HG03135 (cell line): ENCODE data around the gene PLXNB1.
"Not testable (repeated sequence)": the region's sequence is repeated elsewhere in the genome, so short reads cannot be mapped to it uniquely, and the experiment has no call there.

Source experiments
- ATAC-seq: cut with Tn5 transposase; IDR thresholded peaks from one replicate; pipeline ENCODE4 v1.9.1; 2021; ENCODE audit warnings: mild to moderate bottlenecking, moderate library complexity; ENCODE audit not compliant: unreplicated experiment

Gene PLXNB1

DNA sequence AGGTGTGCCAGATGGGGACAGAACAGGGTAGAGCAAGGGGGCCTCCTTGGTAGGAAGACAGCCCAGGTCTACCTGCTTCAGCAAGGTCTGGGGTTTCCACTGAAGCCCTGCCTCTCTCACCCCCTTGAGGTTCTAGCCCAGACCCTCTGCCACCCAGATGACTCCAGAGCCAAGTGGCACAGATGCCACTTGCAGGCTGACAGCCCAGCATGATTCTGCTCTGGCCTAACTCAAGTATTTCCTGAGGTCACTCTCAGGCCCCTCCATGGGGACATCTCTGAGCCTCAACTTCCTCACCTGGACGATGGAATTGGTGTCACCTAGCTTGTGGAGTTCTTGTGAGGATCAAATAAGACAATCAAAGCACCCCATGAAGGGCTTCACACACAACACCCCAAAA lies 23.9 kb downstream of the PLXNB1 start:
- ATAC-seq: no peak

DNA sequence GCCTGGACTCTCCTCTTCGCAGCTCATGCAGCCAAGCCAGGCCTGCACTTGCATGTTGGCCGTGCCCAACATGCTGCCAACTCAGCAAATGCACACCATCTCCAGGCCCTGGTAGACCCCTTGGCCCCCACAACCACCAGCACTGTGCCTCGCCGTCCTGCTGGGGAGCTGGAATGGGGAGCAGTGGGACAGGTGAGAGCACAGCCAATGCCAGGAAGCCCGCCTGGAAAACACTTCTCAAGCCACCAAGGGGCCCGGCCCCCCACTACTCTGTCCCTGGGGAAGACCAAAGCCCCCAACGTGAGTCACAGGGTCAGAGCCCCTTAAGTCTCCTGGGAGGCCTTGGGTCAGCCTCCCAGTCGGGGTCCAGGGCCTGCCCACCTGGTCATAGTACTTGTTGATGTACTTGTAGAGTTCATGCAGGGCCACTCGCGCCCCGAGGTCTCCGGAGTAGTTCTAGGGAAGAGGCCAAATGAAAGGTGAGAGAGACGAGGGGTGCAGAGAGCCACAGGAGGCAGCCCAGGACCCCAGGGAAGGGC lies 24.5 kb downstream of the PLXNB1 start:
- no peak for ATAC-seq

DNA sequence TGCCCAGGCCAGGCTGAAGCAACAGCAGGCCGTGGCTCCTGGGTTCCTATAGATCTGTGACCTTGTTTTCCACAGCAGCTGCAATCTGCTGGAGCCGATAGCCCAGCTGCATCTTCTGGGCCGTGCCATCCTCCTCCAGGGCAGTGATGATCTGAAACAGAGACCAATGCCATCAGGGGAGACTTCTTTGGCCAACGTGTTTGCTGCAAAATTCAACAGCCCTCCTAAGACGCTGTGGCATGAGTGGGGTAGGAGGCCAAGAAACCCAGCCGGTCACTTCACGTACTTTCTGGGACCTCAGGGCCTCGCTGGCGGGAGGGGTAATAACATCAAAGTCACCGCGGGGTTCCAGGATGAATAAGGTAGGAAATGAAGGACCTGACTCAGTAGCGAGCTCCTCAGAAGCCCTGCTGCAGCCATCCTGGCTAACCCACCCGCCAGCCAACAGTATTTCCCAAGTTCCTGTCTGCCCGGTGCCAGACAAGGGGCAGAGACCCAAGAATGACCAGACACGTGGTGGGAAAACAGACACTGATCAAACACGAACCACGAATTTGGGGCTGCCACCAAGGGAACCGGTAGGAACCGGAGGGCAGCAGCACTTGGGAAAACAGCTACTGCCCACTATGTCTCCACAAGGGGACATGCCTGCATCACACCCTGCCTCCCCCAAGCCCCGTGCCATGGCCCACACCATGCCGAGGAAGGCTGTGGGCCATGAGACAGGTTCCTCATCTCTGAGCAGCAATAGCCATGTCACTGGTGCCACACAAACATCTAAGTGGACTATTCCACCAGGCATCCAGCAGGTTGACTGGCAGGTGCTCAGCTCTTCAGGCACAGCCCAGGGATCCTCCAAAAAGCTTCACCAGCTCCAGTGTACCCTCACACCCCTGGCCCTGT lies 25.2 kb downstream of the PLXNB1 start:
- no peak for ATAC-seq

DNA sequence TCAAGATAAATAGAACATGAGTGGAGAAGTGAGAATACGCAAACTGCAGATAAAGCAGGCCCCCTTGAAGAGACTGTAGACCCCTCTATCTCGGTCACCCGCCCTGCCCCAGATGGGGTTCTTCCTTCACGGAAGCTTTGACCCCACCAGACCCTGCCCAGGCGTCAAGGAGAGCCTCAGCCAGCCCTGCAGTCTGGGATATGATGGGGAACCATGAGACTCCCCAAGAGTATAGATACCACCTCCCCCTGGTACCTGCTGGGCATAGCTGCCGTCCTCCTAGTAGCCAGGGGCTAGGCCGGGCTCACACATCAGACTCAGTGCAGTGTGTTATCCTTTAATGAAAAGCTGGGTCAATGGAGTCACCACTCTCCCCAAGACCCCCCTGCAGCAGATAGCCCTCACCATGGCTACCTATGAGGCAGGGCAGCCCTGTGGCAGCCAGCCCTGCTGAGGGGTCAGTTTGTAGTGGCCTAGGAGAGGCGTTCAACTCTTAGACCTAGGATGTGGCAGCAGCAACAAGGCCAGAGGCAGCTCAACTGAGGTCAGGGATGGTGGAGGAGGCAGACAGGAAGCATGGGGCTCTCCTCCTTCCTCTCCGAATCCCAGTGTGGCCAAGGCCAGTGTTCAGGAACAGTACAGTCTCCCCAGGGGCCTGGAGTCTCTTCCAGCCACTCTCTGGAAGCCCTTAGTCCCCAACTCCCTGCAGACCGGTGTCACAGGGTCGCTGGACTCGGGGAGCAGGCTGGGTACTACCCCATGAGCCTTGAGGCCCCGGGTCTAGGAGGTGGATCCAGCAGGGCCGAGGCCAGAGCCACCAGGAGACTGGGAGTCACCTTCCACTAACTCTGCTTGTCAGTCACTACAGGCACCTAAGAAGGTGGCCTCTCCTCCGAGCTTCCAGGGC lies 26.1 kb downstream of the PLXNB1 start:
- ATAC-seq: no peak

DNA sequence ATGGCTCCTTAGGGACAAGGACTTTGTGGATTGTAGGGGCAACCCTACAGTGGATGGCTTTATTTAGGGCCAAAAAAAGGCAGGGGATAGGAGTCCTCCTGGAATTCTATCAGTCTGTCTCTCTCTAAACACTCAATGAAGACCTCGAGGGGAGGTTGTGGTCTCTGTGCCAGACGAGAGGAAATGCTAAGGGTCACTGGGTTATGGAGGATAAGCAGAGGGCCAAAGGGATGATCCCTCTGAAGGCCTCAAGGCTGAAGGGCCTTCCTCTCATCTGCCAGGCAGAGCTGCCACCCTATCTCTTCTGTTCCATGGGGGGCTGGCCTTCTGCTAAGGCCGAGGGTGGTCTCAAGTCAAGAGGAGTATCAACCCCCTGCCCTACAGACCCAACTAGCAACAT lies 27.0 kb downstream of the PLXNB1 start:
- no peak for ATAC-seq

DNA sequence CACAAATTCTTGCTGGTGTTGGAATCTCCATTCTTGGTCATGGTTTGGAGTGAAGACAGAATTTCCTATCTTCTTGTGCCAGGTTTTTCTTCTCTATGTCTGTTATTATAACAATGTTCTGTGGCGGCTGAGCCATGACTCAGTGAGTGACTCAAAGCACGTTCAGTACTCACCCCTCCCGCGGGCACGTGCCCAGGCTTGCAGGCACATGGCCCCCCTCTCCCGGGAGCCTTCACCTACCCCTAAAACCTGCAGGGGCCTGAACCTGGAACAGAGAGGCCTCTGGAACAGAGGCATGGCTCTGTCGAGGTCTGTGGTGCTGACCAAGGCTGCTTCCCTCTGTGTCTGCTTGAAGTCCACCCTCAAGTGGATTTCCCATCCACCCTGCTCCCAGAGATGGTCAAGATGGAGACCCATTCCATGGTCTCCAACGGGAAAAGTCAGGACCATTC lies 27.6 kb downstream of the PLXNB1 start:
- no peak for ATAC-seq

DNA sequence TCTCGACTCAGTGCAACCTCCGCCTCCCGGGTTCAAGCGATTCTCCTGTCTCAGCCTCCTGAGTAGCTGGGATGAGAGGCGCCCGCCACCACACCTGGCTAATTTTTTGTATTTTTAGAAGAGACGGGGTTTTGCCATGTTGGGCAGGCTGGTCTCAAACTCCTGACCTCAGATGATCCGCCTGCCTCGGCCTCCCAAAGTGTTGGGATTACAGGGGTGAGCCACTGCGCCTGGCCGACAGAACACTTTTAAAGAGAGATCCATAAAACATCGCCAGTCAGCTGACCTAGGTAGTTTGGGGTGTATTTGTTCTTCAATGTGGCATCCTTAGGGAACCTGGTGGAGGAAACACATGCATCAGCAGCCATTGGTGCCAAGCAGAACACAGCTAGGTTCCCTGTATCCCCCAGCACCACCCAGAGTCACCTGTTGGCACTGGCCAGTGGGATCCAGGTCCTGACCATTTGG lies 28.4 kb downstream of the PLXNB1 start:
- ATAC-seq: not testable (repeated sequence)

DNA sequence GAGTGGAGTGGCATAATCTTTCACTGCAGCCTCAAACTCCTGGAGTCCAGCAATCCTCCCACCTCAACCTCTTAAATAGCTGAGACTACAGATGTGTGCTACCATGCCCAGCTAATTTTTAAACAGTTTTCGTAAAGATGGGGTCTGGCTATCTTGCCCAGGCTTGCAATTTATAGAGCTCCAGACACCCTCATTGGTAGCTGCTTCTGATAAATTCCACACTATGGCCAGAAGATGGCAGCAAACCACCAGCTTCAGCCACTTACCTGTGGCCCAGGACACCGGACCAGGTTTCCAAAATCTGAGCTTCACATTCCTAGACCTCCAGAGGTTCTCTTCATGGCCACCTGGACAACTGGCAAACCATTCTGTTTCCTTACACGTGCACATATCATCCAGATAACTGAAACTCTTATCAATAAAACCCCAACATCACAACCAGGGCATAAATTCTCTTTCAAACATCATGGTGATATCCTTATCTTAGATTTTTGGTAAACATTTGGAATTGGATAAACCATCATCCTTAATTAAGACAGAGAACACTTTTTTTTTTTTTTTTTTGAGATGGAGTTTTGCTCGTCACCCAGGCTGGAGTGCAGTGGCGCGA lies 29.0 kb downstream of the PLXNB1 start:
- no peak for ATAC-seq

DNA sequence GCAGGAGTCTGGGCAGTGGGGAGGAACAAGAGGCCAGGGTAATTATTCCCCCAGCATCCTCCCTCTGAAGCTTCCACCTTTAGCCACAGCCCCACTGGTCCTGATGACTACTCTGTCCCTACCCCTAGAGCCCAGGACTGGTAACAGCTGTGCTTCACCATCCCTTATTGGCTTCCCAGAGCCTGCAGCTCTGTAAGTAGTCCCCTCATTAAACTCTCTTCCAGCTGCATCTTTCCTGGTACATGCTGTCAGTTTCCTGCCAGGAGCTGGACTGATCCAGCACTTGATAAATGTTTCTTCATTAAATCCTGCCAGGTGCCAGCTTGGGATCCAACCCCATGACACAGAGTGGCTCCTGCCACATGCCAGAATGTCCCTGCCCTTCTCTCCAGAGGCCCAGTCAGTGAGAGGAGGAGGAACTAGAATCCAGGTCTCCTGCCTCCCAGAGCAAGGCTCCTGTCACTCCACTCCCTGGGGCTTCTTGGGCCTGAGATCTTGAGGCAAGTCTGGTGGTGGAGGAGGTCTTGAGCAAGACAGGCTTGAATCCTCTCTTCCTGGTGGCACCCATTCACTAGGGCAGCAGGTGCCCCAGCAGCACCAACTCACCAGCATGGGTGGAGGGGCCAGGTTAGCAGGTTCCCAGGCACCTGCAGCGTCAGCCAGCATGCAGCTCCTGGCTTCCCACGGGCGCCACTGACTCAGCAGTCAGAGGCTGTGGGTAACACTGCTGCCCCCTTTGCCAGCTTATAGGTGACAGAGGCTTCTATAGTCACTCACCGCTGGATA lies 30.3 kb downstream of the PLXNB1 start:
- ATAC-seq: no peak

DNA sequence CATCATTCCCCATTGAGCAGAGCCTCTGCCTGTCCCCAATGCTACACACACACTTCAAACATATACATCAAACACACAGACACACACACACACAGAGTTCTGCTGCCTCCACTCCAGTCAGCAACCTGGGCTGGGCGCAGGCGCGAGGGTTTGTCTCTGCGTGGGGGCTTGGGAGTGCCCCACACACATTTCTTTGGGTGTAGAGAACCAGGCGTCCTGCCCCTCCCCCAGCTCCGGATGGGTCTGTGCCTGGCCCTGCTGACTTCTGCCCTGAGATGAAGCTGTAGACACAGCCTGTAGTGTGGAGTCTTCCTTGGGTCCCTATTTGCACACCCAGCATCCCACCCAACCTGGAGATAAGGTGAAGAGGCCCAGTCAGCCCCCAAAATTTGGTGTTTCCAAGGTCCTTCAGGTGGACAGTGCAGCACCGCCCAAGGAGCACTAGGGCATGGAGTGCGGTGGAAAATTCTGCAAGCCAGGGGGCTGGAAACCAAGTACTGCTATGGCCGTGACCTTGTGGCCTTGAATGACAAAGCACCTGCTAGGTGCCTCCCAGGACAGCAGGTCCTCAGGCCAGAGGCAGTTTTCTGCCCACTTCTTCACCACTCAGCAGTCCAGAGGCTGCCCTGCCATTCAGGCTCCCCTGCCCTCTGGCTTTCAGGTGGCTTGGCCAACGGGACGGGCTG lies 31.0 kb downstream of the PLXNB1 start:
- no peak for ATAC-seq

DNA sequence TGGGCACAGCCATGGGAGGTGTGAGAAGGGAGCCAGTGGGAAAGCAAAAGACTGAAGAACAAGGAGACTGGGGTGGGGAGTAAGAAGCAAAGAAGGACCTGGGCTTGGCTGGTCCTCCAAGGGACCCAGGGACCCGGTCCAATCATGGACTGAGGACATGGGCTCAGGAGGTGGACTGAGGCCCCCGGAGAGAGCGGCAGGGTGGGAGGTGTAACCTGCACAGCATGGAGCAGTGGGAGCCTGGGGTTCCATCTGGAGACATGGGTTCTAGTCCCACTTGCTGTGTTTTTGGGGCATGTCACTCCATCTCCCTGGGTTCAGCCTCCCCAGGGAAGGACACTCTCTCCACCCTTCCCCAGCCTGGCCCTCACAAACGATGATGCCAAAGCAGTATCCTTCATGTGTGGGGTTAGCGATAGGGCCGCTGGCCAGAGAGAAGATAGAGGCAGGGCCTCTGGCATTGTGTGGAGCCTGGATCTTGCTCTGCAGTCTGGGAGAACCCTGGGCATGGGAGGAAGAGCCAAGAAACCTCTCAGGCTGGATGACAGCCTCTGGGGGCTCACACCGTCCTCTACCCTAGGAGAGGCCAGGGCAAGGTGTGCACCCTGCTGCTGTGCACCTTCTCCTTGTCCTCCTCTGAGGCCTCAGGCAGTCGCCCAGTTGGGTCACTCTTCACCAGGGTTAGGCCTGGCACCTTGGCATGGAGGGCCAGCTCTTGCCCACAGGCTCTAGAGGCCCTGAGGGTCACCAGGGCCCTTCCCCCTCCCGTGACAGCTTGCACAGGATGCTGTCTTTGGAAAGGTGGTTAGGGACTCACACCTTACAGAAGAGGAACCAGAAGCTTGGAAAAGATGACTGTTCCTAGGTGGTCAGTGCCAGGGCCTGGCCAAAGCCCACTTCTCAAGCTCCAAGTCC lies 31.9 kb downstream of the PLXNB1 start:
- ATAC-seq: no peak

DNA sequence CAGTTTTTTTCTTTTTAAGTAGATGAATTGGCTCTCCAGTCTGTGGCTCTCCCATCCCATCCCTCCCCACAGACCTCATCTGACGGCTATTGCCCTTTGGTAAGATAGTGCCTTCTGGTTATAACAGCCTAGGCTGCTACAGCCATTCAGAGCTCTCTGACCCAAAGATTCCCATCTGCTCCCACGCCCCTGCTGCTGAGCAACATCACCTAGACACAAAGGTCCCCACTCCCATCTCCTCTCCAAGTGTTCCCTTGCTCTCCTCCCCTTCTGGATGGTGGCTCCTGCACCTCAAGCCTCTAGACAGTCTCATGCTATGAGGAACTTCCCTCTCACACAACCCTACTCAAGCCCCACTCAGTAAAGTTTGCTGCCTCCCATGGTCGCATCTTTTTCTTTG lies 34.2 kb downstream of the PLXNB1 start:
- no peak for ATAC-seq

DNA sequence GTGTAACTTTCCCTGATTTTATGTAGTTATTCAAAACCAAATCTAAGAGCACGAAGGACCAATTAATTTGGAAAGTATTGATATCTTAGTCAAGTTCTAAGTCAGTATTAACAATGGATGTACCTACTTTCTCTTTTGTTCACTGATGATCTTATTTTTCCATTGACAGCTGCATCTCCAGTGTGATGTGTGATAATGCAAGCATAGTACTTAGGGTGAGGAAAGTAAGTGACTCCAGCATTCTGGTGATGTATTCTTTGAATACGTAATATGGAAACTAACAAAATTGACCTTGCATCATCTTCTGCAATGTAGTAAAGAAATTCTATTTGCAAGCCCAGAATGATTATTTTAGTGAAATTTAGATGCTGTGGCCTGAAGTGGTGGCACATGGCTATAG lies 35.5 kb downstream of the PLXNB1 start:
- no peak for ATAC-seq

DNA sequence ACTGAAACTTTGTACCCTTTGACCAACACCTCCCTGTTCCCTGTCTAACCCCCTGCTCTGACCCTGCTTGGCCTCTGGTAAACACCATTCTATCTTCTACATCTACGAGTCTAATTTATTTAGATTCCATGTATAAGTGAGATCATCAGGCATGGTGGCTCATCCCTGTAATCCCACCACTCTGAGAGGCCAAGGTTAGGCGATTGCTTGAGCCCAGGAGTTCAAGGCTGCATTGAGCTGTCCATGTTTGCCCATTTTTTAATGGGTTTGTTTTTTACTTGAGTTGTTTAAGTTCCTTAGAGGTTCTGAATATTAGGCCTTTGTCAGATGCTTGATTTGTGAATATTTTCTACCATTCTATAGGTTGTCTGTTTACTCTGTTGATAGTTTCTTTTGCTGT lies 40.9 kb downstream of the PLXNB1 start:
- no peak for ATAC-seq

DNA sequence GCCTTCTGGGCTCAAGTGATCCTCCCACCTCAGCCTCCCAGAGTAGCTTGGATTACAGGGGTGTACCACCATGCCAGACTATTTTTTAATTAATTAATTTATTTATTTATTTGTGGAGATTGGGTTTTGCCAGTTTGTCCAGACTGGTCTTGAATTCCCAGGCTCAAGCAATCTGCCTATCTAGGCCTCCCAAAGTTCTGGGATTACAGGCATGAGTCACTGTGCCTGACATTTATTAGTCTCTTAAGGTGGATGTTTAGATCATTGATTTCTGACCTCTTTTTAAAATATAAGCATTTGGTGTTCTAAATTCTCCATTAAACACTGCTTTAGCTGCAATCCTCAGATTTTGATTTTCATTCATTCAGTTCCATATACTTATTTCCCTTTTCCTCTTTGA lies 42.3 kb downstream of the PLXNB1 start:
- ATAC-seq: no peak

DNA sequence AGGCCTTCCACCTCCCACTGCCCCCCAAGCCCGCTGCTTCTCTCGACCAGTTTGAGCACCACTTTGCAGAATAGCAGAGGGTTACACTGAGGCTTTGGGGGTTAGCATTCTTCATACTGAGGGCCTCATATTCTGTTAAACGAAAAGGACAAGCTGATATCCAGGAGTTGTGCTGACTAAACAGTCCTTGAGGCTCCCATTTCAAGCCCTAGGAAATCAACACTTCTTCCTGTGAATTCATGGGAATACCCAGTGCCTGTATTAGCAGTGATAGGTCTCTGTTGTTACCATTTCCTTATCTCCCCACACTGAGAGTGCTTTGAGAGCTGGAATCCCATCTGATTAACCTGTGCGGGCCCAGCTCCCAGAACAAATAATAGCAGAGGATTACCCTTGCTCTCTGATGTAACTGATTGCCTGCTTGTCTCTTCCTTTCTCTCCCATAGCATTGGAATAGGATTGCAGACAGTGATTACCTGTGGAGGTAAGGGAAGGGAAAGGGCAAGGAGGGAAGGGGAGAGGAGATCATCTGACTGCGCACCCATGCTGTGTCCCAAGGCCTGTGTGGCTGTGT lies 56.9 kb downstream of the PLXNB1 start:
- no peak for ATAC-seq

DNA sequence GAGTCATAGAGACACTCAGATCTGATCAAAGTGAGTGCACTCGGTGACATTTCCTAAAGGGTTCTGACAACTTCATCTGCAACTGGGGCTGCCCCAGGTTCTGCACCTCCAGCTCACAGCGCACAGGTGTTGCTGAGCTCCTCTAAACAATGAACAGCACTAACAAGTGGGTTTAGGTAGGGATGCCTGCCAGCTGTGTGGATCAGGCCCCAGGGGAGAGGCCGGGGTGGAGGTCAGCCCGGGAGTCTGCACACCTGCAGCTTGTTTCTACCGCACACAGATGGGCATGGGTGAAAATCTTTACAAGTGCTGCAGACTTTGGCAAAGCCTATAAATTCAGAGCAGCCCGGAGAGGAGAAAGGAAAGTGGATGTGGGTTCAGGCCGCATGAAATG lies 57.5 kb downstream of the PLXNB1 start:
- no peak for ATAC-seq

DNA sequence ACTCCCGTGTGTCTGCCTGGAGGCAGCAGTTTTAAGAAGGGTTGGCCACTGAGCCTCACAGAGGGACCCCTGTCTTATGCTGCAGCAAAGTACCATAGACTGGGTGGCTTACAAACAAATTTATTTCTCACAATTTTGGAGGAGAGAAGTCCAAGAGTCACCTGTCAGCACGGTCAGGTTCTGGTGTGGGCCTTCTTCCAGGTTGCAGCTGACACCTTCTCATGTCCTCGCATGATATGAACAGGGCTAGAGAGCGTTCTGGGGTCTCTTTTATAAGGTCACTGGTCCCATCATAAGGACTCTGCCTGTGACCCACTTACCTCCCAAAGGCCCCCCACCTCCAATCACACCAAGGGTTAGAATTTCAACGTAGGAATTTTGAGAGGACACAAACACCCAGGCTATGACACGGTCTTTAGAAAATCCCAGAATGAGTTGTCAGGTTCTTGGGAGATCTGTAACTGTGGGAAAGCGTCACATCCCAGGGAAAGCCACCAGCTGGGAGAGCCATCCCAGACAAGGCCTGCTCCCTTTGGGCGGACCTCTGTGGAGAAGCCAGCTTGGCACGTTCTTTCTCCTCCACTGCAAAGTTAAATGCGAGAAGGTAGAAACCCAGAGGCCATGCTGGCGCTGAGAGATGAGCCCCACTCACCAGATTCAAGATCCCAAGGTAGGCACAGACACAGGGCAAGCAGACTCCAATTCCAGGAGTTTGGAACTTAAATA lies 58.1 kb downstream of the PLXNB1 start, which contains the start of gene FBXW12:
Gene FBXW12 (plus strand): TSS at position 569 of the 726 bp plus-strand sequence. CDS start 549 bp downstream, outside the sequence.
- ATAC-seq: no peak
